BE2C (cell line): Measurements from ENCODE around the gene ZDHHC12.

Experiments used
- DNase-seq: peaks from one replicate; pipeline ENCODE4 v3.0.0-alpha.2; 2020
- H3K27me3 ChIP-seq: fragments of 250-450 bp; sonication (Bioruptor Pico); 2 replicates; pipeline ENCODE4 v1.5.1; 2020; ENCODE audit warnings: mild to moderate bottlenecking
- H3K36me3 ChIP-seq: fragments of 250-450 bp; sonication (Bioruptor Pico); 2 replicates; pipeline ENCODE4 v1.5.1; 2020; ENCODE audit warnings: mild to moderate bottlenecking
- H3K4me1 ChIP-seq: fragments of 250-450 bp; sonication (Bioruptor Pico); 2 replicates; pipeline ENCODE4 v1.5.1; 2020
- H3K4me3 ChIP-seq: 2 replicates; pipeline ENCODE4 v1.5.1; 2011; ENCODE audit warnings: low read depth, low read length
- H3K9me3 ChIP-seq: fragments of 250-450 bp; sonication (Bioruptor Pico); 2 replicates; pipeline ENCODE4 v1.5.1; 2020
- TF ChIP-seq, protein P1 (sequence below): IDR thresholded peaks from 2 replicates; pipeline ENCODE4 v1.5.1; 2012; ENCODE audit warnings: mild to moderate bottlenecking, low read depth, low read length

Gene ZDHHC12

DNA sequence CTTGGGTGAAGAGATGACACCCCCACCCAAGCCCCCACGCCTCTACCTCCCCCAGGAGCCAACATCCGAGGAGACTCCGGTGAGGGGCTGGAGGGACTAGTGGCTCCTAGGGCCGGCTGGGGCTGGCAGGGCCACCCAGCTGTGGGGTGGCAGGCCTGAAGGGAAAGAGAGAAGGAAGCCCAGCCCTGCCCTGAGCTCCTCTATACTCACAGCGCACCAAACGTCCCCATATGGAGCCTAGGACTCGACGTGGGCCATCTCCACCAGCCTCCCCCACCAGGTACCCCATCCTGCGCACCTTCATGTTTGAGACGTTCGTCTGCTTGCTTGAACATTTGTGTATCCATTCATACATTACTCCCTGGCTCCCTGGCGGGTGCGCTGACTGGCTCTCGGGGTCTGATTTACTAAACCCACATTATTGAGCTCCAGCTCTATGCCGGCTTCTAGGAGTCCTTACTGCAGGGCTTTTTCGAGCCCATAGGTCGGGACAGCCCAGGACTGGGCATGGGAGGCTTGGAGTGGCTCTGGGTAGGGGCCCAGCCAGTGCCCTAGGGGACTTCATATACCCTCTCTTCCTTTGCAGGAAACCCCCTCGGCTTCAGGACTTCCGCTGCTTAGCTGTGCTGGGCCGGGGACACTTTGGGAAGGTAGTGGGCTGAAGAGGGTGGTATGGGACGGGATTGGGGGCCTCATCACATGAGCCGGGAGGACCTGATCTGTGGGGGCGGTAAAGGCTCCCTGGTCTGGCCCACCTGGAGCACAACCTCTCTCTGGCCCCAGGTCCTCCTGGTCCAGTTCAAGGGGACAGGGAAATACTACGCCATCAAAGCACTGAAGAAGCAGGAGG, 9.1 kb downstream of the ZDHHC12 start:
- no peaks in the 10 kb centered on the region for H3K27me3 ChIP-seq
- H3K4me3 ChIP-seq = no peak overlapping the region
- TF ChIP-seq, protein P1, sequence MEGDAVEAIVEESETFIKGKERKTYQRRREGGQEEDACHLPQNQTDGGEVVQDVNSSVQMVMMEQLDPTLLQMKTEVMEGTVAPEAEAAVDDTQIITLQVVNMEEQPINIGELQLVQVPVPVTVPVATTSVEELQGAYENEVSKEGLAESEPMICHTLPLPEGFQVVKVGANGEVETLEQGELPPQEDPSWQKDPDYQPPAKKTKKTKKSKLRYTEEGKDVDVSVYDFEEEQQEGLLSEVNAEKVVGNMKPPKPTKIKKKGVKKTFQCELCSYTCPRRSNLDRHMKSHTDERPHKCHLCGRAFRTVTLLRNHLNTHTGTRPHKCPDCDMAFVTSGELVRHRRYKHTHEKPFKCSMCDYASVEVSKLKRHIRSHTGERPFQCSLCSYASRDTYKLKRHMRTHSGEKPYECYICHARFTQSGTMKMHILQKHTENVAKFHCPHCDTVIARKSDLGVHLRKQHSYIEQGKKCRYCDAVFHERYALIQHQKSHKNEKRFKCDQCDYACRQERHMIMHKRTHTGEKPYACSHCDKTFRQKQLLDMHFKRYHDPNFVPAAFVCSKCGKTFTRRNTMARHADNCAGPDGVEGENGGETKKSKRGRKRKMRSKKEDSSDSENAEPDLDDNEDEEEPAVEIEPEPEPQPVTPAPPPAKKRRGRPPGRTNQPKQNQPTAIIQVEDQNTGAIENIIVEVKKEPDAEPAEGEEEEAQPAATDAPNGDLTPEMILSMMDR = no peak
- DNase-seq = no peak
- no peaks in the 10 kb centered on the region; the same call in 1 of the 2 replicates for H3K36me3 ChIP-seq
- H3K9me3 ChIP-seq = no peaks in the 10 kb centered on the region
- H3K4me1 ChIP-seq = no peaks in the 10 kb centered on the region

DNA sequence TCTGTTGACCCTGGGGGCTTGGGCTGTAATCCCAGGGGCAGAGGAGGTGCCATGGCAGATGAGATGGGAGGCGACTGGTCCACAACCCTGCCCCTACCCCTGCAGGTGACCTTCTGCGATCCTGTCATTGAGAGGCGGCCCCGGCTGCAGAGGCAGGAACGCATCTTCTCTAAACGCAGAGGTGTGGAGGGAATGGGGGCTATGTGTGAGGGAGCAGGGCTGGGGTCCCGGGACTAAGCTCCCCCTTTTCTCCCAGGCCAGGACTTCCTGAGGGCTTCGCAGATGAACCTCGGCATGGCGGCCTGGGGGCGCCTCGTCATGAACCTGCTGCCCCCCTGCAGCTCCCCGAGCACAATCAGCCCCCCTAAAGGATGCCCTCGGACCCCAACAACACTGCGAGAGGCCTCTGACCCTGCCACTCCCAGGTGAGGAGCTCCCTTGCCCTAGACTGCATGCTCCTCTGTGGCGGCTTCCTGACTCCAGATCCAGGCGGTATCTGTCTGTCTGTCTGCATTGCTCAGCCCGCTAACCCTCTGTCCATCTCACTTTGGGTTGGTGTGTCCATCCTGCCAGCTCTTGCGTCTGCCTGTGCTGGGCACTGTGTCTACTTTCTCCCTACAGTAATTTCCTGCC, 9.9 kb downstream of the ZDHHC12 start:
- no peak for DNase-seq
- H3K36me3 ChIP-seq = no peaks in the 10 kb centered on the region; the same call in 1 of the 2 replicates
- H3K4me1 ChIP-seq = no peaks in the 10 kb centered on the region
- no peak overlapping the region for H3K4me3 ChIP-seq
- no peaks in the 10 kb centered on the region for H3K9me3 ChIP-seq
- TF ChIP-seq, protein P1 = no peak
- no peaks in the 10 kb centered on the region for H3K27me3 ChIP-seq

DNA sequence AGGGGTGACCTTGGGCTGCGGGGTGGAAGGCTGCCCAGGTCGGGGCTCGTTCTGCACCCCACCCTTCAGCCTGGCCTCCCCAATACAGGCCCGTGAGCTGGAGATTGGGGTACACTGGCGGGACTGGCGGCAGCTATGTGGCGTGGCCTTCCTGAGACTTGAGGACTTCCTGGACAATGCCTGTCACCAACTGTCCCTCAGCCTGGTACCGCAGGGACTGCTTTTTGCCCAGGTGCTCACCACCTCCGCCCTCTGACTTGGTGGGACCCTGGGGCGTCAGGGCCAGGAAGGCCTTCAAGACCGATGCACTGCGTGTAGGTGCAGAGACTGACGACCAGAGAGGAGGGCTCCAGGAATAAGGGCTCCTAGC, 10.5 kb downstream of the ZDHHC12 start:
- TF ChIP-seq, protein P1 = no peak
- Histone ChIP-seq H3K9me3 (no peaks in the 10 kb centered on the region), H3K36me3 (no peaks in the 10 kb centered on the region; the same call in 1 of the 2 replicates), H3K27me3 (no peaks in the 10 kb centered on the region), H3K4me3 (no peak overlapping the region), H3K4me1 (no peaks in the 10 kb centered on the region)
- DNase-seq = peak; percentile 3

DNA sequence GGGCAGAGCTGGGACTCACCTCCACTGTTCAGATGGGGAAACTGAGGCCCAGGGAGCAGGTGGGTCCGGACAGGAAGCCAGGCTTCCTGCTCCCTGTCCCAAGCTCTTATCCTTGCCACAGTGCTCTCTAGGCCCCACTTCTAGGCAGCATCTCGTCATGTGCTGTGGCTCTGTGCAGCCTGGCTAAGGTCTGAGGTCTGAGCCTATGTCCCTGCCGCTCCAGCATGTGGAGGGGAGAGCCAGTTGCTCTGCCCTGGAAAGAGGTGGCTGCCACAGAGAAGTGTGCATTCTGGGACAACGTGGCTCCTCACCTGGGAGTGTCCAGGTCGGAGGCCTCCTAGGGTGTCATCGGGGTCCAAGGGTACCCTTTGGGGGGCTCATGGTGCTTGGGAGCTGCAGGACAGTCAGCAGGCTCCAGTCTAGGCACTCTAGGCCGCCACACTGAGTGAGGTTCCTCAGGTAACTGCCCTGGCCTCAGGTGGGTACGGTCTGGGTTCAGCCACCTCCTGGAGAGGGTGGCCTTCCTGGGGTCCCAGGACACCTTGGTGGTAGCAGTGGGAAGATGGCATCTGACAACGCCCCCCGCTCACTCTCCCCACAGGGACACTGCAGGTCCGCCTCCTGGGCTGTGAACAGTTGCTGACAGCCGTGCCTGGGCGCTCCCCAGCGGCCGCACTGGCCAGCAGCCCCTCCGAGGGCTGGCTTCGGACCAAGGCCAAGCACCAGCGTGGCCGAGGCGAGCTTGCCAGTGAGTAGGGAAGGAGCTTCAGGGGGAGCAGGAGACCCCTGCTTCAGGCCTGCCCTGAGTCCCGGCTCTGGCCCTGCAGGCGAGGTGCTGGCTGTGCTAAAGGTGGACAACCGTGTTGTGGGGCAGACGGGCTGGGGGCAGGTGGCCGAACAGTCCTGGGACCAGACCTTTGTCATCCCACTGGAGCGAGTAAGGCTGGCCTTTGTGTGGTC, 11.2 kb downstream of the ZDHHC12 start:
- DNase-seq = no peak
- no peaks in the 10 kb centered on the region for H3K4me1 ChIP-seq
- H3K4me3 ChIP-seq = no peak overlapping the region
- no peaks in the 10 kb centered on the region for H3K9me3 ChIP-seq
- no peaks in the 10 kb centered on the region for H3K27me3 ChIP-seq
- no peaks in the 10 kb centered on the region; the same call in 1 of the 2 replicates for H3K36me3 ChIP-seq
- TF ChIP-seq, protein P1 = no peak

DNA sequence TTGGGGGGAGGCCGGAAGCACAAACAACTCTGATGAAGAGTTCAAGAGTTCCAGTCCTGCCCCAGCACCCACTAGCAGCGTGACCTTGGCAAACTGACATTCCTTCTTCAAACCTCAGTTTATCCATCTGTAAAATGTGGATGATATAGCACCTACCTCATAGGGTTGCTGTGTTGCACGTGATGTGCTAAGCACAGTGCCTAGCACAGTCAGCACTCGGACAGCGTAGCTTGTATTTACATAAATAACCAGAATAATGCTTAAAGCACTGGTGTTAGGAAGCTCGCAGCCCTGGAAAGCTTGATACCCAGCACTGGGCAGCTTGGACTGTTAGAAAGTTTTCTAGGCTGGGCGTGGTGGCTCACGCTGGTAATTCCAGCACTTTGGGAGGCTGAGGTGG, 16.5 kb downstream of the ZDHHC12 start:
- no peak overlapping the region for H3K4me3 ChIP-seq
- peaks cover 16% of the 10 kb centered on the region for H3K36me3 ChIP-seq
- TF ChIP-seq, protein P1 = no peak
- H3K9me3 ChIP-seq = no peaks in the 10 kb centered on the region
- no peaks in the 10 kb centered on the region for H3K27me3 ChIP-seq
- DNase-seq = no peak
- no peaks in the 10 kb centered on the region for H3K4me1 ChIP-seq
